SH-SY5Y (cell line): ENCODE data around the gene MTCL1.

Experiments used
- GATA2 ChIP-seq: IDR thresholded peaks from 2 replicates; pipeline ENCODE4 v1.6.1; 2011; ENCODE audit warnings: mild to moderate bottlenecking, low read depth, low read length
- GATA3 ChIP-seq: IDR thresholded peaks from 2 replicates; pipeline ENCODE4 v1.6.1; 2011; ENCODE audit warnings: low read depth, mild to moderate bottlenecking, low read length, moderate library complexity

GRCh38 chr18:8839281-8839680, 133.9 kb downstream of the MTCL1 start:
- TF ChIP-seq GATA3 (no peak), GATA2 (no peak)
